Endothelial cell of umbilical vein (primary cell): ENCODE results near the gene COMT. TPM values are rescaled to one million over a fixed set of nuclear protein-coding genes. Genes with fewer than 3 reads are reported as not detected.
"Not testable (repeated sequence)": the region's sequence is repeated elsewhere in the genome, so short reads cannot be mapped to it uniquely, and the experiment has no call there.

Experiments
- BruUV-seq: library from RNA; stranded (reverse); fragments of 400-500 nt; replicated peaks from 2 replicates; lab custom pipeline; 2021; lab: Mats Ljungman, UMichigan
- CTCF ChIA-PET: fragments of 300-600, 350-600 bp; sonication (Branson Sonifier 250); formaldehyde crosslinking; loops from one replicate; lab custom pipeline; 2021; ENCODE audit warnings: antibody characterized with exemption, inconsistent platforms; lab: Charles Lee
- POLR2A ChIA-PET: fragments of 300-600, 350-600 bp; sonication (Branson Sonifier 250); formaldehyde crosslinking; loops from one replicate; lab custom pipeline; 2021; ENCODE audit warnings: antibody characterized with exemption, inconsistent platforms; lab: Charles Lee
- DNase-seq: peaks from one replicate; pipeline ENCODE4 v3.0.0-alpha.2; 2011; ENCODE audit warnings: low read depth, low spot score
- FAIRE-seq: peaks from 2 replicates; lab custom pipeline; 2011; peaks lifted over from hg19 to GRCh38; lab: Jason Lieb, UNC
- H2AFZ ChIP-seq: 2 replicates; pipeline ENCODE4 v1.6.0; 2012; ENCODE audit warnings: low read depth, low read length, control low read depth, inconsistent platforms
- H3K27ac ChIP-seq: 2 replicates; pipeline ENCODE4 v1.5.1; 2011; ENCODE audit warnings: low read depth, mild to moderate bottlenecking, control low read depth, low read length, moderate library complexity; ENCODE audit not compliant: insufficient read depth
- H3K27me3 ChIP-seq, 2 experiments: 2 replicates each; pipeline versions ENCODE4 v1.6.0 to v1.6.1; 2011; ENCODE audit warnings: low read length in 2 of 2, mixed read lengths in 1 of 2; ENCODE audit not compliant: control insufficient read depth in 2 of 2, insufficient read depth in 2 of 2
- H3K36me3 ChIP-seq, 2 experiments: 2 replicates in 1 of 2; 3 replicates in 1 of 2; pipeline ENCODE4 v1.5.1; 2011; ENCODE audit warnings: low read length in 2 of 2, mild to moderate bottlenecking in 1 of 2, moderate library complexity in 1 of 2; ENCODE audit not compliant: control insufficient read depth in 2 of 2, insufficient read depth in 2 of 2; ENCODE audit errors: extremely low read depth in 1 of 2
- H3K4me1 ChIP-seq: 3 replicates; pipeline ENCODE4 v1.5.1; 2011; ENCODE audit warnings: mild to moderate bottlenecking, low read length; ENCODE audit not compliant: control insufficient read depth, insufficient read depth; ENCODE audit errors: extremely low read depth
- H3K4me2 ChIP-seq: 2 replicates; pipeline ENCODE4 v1.6.1; 2011; ENCODE audit warnings: low read length, control low read depth, mixed read lengths; ENCODE audit not compliant: insufficient read depth
- H3K4me3 ChIP-seq, 3 experiments: fragments of 200-600 bp in 1 of 3; sonication (generic), shearing (Covaris generic) in 1 of 3; replicated peaks in 1 of 3; 2 replicates each; pipeline ENCODE4 v1.5.1; 2011 to 2016; ENCODE audit warnings: control low read depth in 3 of 3, low read length in 3 of 3, mild to moderate bottlenecking in 2 of 3, inconsistent platforms in 1 of 3, low read depth in 1 of 3, moderate library complexity in 1 of 3; ENCODE audit not compliant: insufficient read depth in 1 of 3
- H3K79me2 ChIP-seq: 2 replicates; pipeline ENCODE4 v1.6.0; 2012; ENCODE audit warnings: low read length, inconsistent platforms; ENCODE audit not compliant: control insufficient read depth, insufficient read depth
- H3K9ac ChIP-seq: replicated peaks from 2 replicates; pipeline ENCODE3; 2011; ENCODE audit warnings: low read length, control low read depth; ENCODE audit not compliant: insufficient read depth; ENCODE audit errors: extremely low read depth
- H3K9me1 ChIP-seq: replicated peaks from 3 replicates; pipeline ENCODE4 v1.6.0; 2011; ENCODE audit warnings: mild to moderate bottlenecking, low read length; ENCODE audit not compliant: control insufficient read depth, insufficient read depth; ENCODE audit errors: extremely low read depth
- H3K9me3 ChIP-seq: replicated peaks from 2 replicates; pipeline ENCODE4 v1.5.1; 2012; ENCODE audit warnings: low read length, inconsistent platforms; ENCODE audit not compliant: control insufficient read depth, insufficient read depth
- H4K20me1 ChIP-seq: replicated peaks from 2 replicates; pipeline ENCODE3; 2011; ENCODE audit warnings: mild to moderate bottlenecking, low read length; ENCODE audit not compliant: control insufficient read depth, insufficient read depth; ENCODE audit errors: extremely low read depth
- GATA2 ChIP-seq: IDR thresholded peaks from 2 replicates; pipeline ENCODE4 v1.7.0; 2011; ENCODE audit warnings: low read depth, mild to moderate bottlenecking, moderate library complexity, mixed read lengths, low read length; ENCODE audit not compliant: insufficient read length, insufficient read depth
- MYC ChIP-seq: IDR thresholded peaks from one replicate; pipeline ENCODE4 v1.6.1; 2011; ENCODE audit warnings: mild to moderate bottlenecking, low read depth, low read length
- POLR2A ChIP-seq: IDR thresholded peaks from 2 replicates; pipeline ENCODE4 v1.6.1; 2012; ENCODE audit warnings: low read depth, mild to moderate bottlenecking, control low read depth, low read length
- POLR2AphosphoS5 ChIP-seq: IDR thresholded peaks from 2 replicates; pipeline ENCODE4 v1.6.1; 2012; ENCODE audit warnings: low read depth, mild to moderate bottlenecking, control low read depth, low read length, moderate library complexity; ENCODE audit not compliant: insufficient read depth
- dilution Hi-C: fragments of 300-500 bp; cut with MboI; formaldehyde crosslinking; loops from one replicate; pipeline ENCODE4 v1.15.0; 2019; ENCODE audit warnings: low sequenced_read_pairs; ENCODE audit not compliant: extremely low pct_ligation_motif_present
- intact Hi-C: fragments of 100-400 bp; cut with micrococcal nuclease; formaldehyde crosslinking; loops from one replicate; pipeline ENCODE4 v1.10.0; 2022
- polyA plus RNA-seq, 4 experiments: library from polyadenylated mRNA; depleted of rRNA in 3 of 4; stranded (reverse) in 3 of 4; unstranded in 1 of 4; fragments of >200 nt; gene quantifications; 2 replicates each; pipeline versions ENCODE4 v1.2.1 to v1.2.3, GENCODE V29; 2011 to 2012; ENCODE audit warnings: missing spikeins in 1 of 4
- total RNA-seq: library from RNA; stranded (reverse); gene quantifications from 2 replicates; pipeline ENCODE4 v1.2.3, GENCODE V29; 2021

The COMT gene
- total and polyA plus RNA-seq, 2 donors (not counting 3 experiments of a cell fraction or from before 2014, with no cell fraction given) = 221 to 537 TPM

- POLR2A ChIA-PET = no interaction called here
- DNase-seq = no peak
- Histone ChIP-seq H3K27me3 (no peaks in the 10 kb centered on the region), H3K27ac (no peak overlapping the region), H3K79me2 (no peaks in the 10 kb centered on the region), H3K4me1 (peaks cover 6% of the 10 kb centered on the region), H3K4me2 (no peak overlapping the region), H3K36me3 (peaks cover 0 to 3% of the 10 kb centered on the region in 2 experiments), H3K9me3 (no peaks in the 10 kb centered on the region), H4K20me1 (no peaks in the 10 kb centered on the region), H2AFZ (no peak overlapping the region), H3K4me3 (no peak overlapping the region), H3K9me1 (no peaks in the 10 kb centered on the region), H3K9ac (no peak overlapping the region)
- dilution Hi-C loops = no loop called here
- CTCF ChIA-PET = interaction anchor here (1.0 kb wide), 1 partner anchor 203 kb away, joined by 3 read pairs; no protein-coding TSS in a partner anchor
- intact Hi-C loops = no loop called here
- BruUV-seq = no TSS peak
- no peak for FAIRE-seq
- TF ChIP-seq MYC (no peak), GATA2 (no peak), POLR2AphosphoS5 (no peak), POLR2A (no peak)
These were observed 8.0 kb upstream of the COMT start for GRCh38 chr22:19933341-19934241.

- H3K4me1 ChIP-seq, DNase-seq, intact Hi-C loops, BruUV-seq, H3K79me2 ChIP-seq, FAIRE-seq, H3K4me3 ChIP-seq, dilution Hi-C loops, H3K9me3 ChIP-seq, H2AFZ ChIP-seq, H3K9me1 ChIP-seq, H3K27ac ChIP-seq, POLR2A ChIA-PET, H3K27me3 ChIP-seq, H3K9ac ChIP-seq, H4K20me1 ChIP-seq, H3K4me2 ChIP-seq, H3K36me3 ChIP-seq, CTCF ChIA-PET: not testable (repeated sequence)
These were observed 6.4 kb upstream of the COMT start for GRCh38 chr22:19935123-19935718.
